HG03280 (cell line): ENCODE measurements around the gene FOXM1.

Source experiments
- ATAC-seq: cut with Tn5 transposase; IDR thresholded peaks from one replicate; pipeline ENCODE4 v1.9.1; 2021; ENCODE audit warnings: mild to moderate bottlenecking, moderate library complexity; ENCODE audit not compliant: unreplicated experiment

Gene FOXM1

GRCh38 chr12:2841056-2841650 lies 35.8 kb downstream of the FOXM1 start:
- no peak for ATAC-seq

- no peak for ATAC-seq
Measured at GRCh38 chr12:2836574-2836973, 40.4 kb downstream of the FOXM1 start.

- ATAC-seq: no peak
Measured at GRCh38 chr12:2835691-2836403, 41.1 kb downstream of the FOXM1 start.

- no peak for ATAC-seq
Measured at GRCh38 chr12:2834581-2835491, 42.1 kb downstream of the FOXM1 start, which contains the start of gene NRIP2. Gene NRIP2, minus strand, starts transcription at chr12:2835035. Its CDS starts 52 bp downstream, at chr12:2834983.

GRCh38 chr12:2833810-2834209 lies 43.2 kb downstream of the FOXM1 start:
- ATAC-seq: no peak

- ATAC-seq: no peak
Measured at GRCh38 chr12:2833327-2833726, 43.6 kb downstream of the FOXM1 start.

GRCh38 chr12:2832550-2833127 lies 44.3 kb downstream of the FOXM1 start:
- ATAC-seq: no peak

GRCh38 chr12:2829275-2829674 lies 47.7 kb downstream of the FOXM1 start:
- no peak for ATAC-seq

- ATAC-seq: no peak
Measured at GRCh38 chr12:2826721-2827515, 50.1 kb downstream of the FOXM1 start.

- no peak for ATAC-seq
Measured at GRCh38 chr12:2826036-2826435, 50.9 kb downstream of the FOXM1 start.

GRCh38 chr12:2825132-2825531 lies 51.8 kb downstream of the FOXM1 start:
- ATAC-seq: no peak

GRCh38 chr12:2824541-2824940 lies 52.4 kb downstream of the FOXM1 start:
- ATAC-seq: no peak

- ATAC-seq: no peak
Measured at GRCh38 chr12:2823483-2823882, 53.5 kb downstream of the FOXM1 start.

GRCh38 chr12:2820432-2820831 lies 56.5 kb downstream of the FOXM1 start:
- ATAC-seq: no peak

- no peak for ATAC-seq
Measured at GRCh38 chr12:2819810-2820209, 57.2 kb downstream of the FOXM1 start.

- no peak for ATAC-seq
Measured at GRCh38 chr12:2813214-2814185, 63.5 kb downstream of the FOXM1 start.

- ATAC-seq: peak; percentile 95
Measured at GRCh38 chr12:2812290-2813213, 64.4 kb downstream of the FOXM1 start, which contains the start of gene ITFG2. Gene ITFG2, plus strand, starts transcription at chr12:2812668. Its CDS starts 93 bp downstream, at chr12:2812761.

- no peak for ATAC-seq
Measured at GRCh38 chr12:2811801-2812200, 65.2 kb downstream of the FOXM1 start.
